AG20443 (cell line): ENCODE measurements around the gene CLDN9.

Experiments used
- DNase-seq: peaks from one replicate; pipeline ENCODE4 v3.0.0; 2012; ENCODE audit warnings: low spot score, mixed read lengths

The CLDN9 gene

GRCh38 chr16:3019594-3020246, 7.0 kb downstream of the CLDN9 start:
- no peak for DNase-seq

GRCh38 chr16:3020247-3020603, 7.5 kb downstream of the CLDN9 start, which contains the start of gene TNFRSF12A:
Gene TNFRSF12A (plus strand): TSS chr16:3020368. CDS start chr16:3020398, 30 bp downstream.
- DNase-seq = peak; percentile 94

- DNase-seq = peak; percentile 93
These were observed 8.1 kb downstream of the CLDN9 start for GRCh38 chr16:3020604-3021448.

GRCh38 chr16:3021449-3022207, 8.9 kb downstream of the CLDN9 start:
- peak; percentile 82 for DNase-seq

GRCh38 chr16:3022208-3022683, 9.5 kb downstream of the CLDN9 start:
- DNase-seq = peak; percentile 90

GRCh38 chr16:3022684-3023414, 10.1 kb downstream of the CLDN9 start:
- no peak for DNase-seq

GRCh38 chr16:3023415-3023668, 10.6 kb downstream of the CLDN9 start:
- peak; percentile 67 for DNase-seq

- peak; percentile 86 for DNase-seq
These were observed 11.2 kb downstream of the CLDN9 start, which contains the start of the genes HCFC1R1 and THOC6 for GRCh38 chr16:3023669-3024478. Gene HCFC1R1 (minus strand): TSS chr16:3023942. CDS start chr16:3023941, 1 bp downstream. Gene THOC6 (plus strand): TSS chr16:3024035. CDS start chr16:3024327, 292 bp downstream.

- DNase-seq = no peak
These were observed 12.6 kb downstream of the CLDN9 start for GRCh38 chr16:3025032-3026002.

GRCh38 chr16:3026003-3026378, 13.3 kb downstream of the CLDN9 start:
- no peak for DNase-seq

- DNase-seq = no peak
These were observed 14.1 kb downstream of the CLDN9 start for GRCh38 chr16:3026609-3027488.

GRCh38 chr16:3027489-3027795, 14.7 kb downstream of the CLDN9 start:
- no peak for DNase-seq

GRCh38 chr16:3027983-3028715, 15.4 kb downstream of the CLDN9 start:
- peak; percentile 80 for DNase-seq

- DNase-seq = no peak
These were observed 16.1 kb downstream of the CLDN9 start for GRCh38 chr16:3028716-3029319.

GRCh38 chr16:3029491-3030221, 16.9 kb downstream of the CLDN9 start:
- DNase-seq = peak; percentile 70

GRCh38 chr16:3030222-3031212, 17.8 kb downstream of the CLDN9 start:
- no peak for DNase-seq
